Measurements from ENCODE around the gene NAA10.

- no peak for TF ChIP-seq CTCF (IDR thresholded peaks at IDR 0.05)
- TF ChIP-seq POLR2A (IDR thresholded peaks at IDR 0.05): no peak
These were observed 6.8 kb upstream of the NAA10 start for GRCh38 chrX:153941336-153942252.
